Right lobe of liver (tissue), 4 donors: ENCODE data around the gene TMUB1.
A peak's percentile ranks its signal among the peaks of the same experiment; 100 is the strongest.

Experiments used
- CTCF ChIP-seq, 4 donors: fragments of 200-600 bp in 3 of 4; fragments of 450-650 bp in 1 of 4; IDR thresholded peaks; one replicate each; pipeline versions ENCODE4 v1.5.1 to v1.8.0; 2016 to 2022; ENCODE audit warnings: antibody characterized with exemption in 4 of 4, mild to moderate bottlenecking in 2 of 4
- POLR2A ChIP-seq: fragments of 450-650 bp; IDR thresholded peaks from one replicate; pipeline ENCODE4 v1.6.1; 2017; ENCODE audit warnings: antibody characterized with exemption, mild to moderate bottlenecking
- donor health status: DM: no; HTN: no; CAD: no.
- donor health status: DM: no; HTN: no; CAD: no.
- donor health status: DM: no; HTN: yes; CAD: no.

GRCh38 chr7:151062399-151063211 lies 20.7 kb downstream of the TMUB1 start:
- peak; percentile 61 for TF ChIP-seq POLR2A
- no peak for TF ChIP-seq CTCF (IDR thresholded peaks at IDR 0.05)
